Adipocyte (in vitro differentiated cells): ENCODE measurements around the gene CMIP.

ENCODE experiments used
- DNase-seq: peaks from one replicate; pipeline ENCODE4 v3.0.0-alpha.2; 2015; ENCODE audit warnings: low read depth
- H3K27me3 ChIP-seq: replicated peaks from 2 replicates; pipeline ENCODE4 v1.7.0; 2013; ENCODE audit warnings: mild to moderate bottlenecking, low read length, moderate library complexity; ENCODE audit not compliant: control insufficient read depth, insufficient read depth
- H3K36me3 ChIP-seq: 2 replicates; pipeline ENCODE4 v1.7.0; 2013; ENCODE audit warnings: low read length, mild to moderate bottlenecking, moderate library complexity; ENCODE audit not compliant: control insufficient read depth, insufficient read depth, severe bottlenecking
- H3K4me1 ChIP-seq: 2 replicates; pipeline ENCODE4 v1.7.0; 2013; ENCODE audit warnings: mild to moderate bottlenecking, low read length, moderate library complexity; ENCODE audit not compliant: control insufficient read depth, insufficient read depth
- H3K4me3 ChIP-seq: 2 replicates; pipeline ENCODE4 v1.7.0; 2013; ENCODE audit warnings: mild to moderate bottlenecking, low read length, moderate library complexity
- H3K9ac ChIP-seq: 2 replicates; pipeline ENCODE4 v1.7.0; 2013; ENCODE audit warnings: mild to moderate bottlenecking, low read length, moderate library complexity
- H3K9me3 ChIP-seq: 2 replicates; pipeline ENCODE4 v1.7.0; 2013; ENCODE audit warnings: mild to moderate bottlenecking, low read length, moderate library complexity; ENCODE audit not compliant: control insufficient read depth

Gene CMIP

DNA sequence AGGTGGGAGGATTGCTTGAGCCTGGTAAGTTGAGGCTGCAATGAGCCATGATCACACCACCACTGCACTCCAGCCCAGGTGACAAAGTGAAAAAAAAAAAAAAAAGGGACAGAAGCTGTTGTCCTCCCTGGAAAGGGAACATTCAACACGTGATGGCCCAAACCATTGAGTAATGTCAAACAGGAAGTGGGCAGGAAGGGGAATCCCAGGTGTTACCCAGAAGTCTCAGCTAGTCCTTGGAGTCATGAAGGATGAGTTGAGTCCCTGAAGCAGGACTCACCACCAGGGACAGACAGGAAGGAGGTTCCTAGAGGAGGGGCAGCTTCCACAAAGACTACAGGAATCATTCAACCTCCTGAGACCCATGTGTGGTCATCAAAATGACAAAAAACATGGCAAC, 19.8 kb upstream of the CMIP start:
- H3K27me3 ChIP-seq: no peaks in the 10 kb centered on the region
- no peaks in the 10 kb centered on the region for H3K36me3 ChIP-seq
- no peak overlapping the region for H3K4me3 ChIP-seq
- no peak overlapping the region for H3K9ac ChIP-seq
- peaks cover 7% of the 10 kb centered on the region for H3K9me3 ChIP-seq
- no peak for DNase-seq
- peaks cover 6% of the 10 kb centered on the region for H3K4me1 ChIP-seq

DNA sequence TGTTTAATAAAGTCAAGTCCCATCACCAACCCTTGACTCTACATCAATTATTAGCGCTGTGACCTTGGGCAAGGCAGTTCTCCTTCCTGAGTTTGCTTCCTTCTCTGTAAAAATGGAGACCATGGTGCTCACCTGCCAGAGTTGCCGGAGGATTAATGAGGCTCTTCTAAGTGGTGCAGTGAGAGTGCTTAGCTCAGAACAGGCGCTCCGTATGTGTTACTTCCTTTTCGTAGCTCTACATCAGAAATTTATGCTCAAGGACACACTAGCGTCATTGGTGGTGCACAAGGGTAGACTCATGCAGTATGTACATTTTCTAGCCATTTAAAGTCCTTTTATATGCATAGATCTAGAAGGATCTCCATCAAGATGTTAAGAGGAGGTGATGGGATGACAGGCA, 17.4 kb upstream of the CMIP start:
- peaks cover 1% of the 10 kb centered on the region for H3K9me3 ChIP-seq
- DNase-seq: no peak
- no peaks in the 10 kb centered on the region for H3K36me3 ChIP-seq
- no peak overlapping the region for H3K4me3 ChIP-seq
- no peaks in the 10 kb centered on the region for H3K27me3 ChIP-seq
- H3K9ac ChIP-seq: no peak overlapping the region
- peaks cover 16% of the 10 kb centered on the region for H3K4me1 ChIP-seq

DNA sequence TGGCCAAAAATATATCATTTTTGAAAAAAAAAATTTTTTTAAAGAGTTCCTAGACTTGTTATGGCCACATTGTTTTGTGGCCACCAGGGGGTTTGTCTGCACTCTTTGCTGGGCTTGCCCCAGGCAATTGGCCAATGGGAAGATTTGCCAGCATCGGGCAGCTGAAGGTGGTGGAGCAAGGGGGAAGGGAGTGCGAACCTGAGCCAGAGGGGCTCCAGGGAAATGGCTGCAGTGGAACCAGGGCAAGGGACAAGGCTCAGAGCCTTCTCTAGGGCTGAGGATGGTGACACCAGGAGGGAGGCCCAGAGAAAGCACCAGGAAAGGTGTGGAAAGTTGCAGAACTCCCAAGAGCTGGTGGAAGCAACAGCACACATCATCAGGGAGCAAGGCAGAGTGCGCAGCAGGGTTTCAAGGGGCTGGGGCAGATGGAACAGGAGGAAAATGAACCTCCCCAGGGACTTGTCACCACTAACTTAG, 15.5 kb upstream of the CMIP start:
- Histone ChIP-seq H3K9ac (no peak overlapping the region), H3K36me3 (no peaks in the 10 kb centered on the region), H3K4me1 (peaks cover 16% of the 10 kb centered on the region), H3K9me3 (no peaks in the 10 kb centered on the region), H3K27me3 (no peaks in the 10 kb centered on the region), H3K4me3 (no peak overlapping the region)
- no peak for DNase-seq

DNA sequence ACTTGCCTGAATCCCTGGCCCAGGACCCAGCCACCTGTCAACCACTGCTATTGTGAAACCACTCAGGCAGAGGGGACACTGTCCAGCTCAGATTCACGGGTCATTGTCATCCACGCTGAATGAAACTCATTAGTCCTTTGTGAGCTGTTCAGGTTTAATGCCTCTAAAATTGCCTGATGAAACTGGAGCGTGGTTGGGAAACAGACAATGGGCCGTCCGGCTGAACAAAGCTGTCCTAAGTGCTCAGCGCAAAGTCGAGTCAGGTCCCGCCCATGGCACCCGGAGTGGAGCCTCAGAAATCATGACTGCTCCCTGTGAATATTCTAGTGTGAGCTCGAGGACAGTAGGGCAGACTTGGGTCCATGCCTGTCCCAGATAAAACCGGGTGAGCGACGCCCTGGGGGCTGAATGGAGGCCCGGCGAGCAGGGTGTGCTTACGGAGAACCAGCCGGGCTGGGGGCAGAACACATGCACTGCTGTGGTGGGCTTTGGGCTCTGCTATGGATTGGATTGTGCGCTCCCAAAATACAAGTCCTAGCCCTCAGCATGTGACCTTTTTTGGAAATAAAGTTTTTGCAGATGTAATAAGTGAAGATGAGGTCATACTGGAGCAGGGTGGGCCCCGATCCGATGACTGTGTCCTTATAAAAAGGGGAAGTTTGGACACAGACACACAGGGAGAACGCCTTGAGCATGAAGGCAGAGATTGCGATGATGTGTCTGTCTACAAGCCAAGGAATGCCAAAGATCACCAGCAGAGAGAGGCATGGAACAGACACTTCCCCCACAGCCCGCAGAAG, 12.9 kb upstream of the CMIP start:
- Histone ChIP-seq H3K9me3 (no peaks in the 10 kb centered on the region), H3K36me3 (no peaks in the 10 kb centered on the region), H3K9ac (peak overlapping the region; percentile 84), H3K4me1 (peaks cover 29% of the 10 kb centered on the region), H3K4me3 (peak overlapping the region; percentile 42), H3K27me3 (no peaks in the 10 kb centered on the region)
- peak; percentile 62 for DNase-seq

DNA sequence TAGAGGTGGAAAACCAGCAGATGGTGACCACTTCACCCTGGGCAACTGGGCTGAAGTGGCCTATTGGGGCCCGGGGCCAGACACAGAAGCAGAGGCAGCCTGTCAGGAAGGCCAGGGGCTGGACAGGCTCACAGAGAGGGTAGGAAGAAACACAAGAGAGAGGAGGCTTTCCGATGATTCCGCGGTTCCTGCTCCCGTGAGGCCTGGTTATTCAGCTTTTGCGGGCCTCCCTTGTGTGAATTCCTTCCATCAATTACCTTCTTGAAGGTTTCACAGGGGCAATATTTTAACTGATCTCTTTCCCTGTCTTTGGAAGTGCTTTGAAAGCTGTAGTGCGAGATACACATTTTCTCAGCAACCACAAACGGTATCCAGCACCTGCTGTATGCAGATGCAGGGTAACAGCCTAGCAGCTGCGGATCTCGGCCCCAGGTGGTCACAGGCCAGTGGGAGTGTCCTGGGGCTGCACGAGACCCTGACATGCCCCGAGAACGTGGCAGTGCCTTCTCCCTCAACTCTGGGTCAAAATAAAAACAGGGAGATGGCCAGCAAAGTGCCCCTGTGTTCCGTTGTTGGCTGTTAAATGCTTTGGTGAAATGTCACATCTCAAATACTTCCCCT, 11.6 kb upstream of the CMIP start:
- Histone ChIP-seq H3K9me3 (no peaks in the 10 kb centered on the region), H3K4me1 (peaks cover 29% of the 10 kb centered on the region), H3K9ac (no peak overlapping the region), H3K36me3 (no peaks in the 10 kb centered on the region), H3K27me3 (no peaks in the 10 kb centered on the region), H3K4me3 (no peak overlapping the region)
- no peak for DNase-seq

DNA sequence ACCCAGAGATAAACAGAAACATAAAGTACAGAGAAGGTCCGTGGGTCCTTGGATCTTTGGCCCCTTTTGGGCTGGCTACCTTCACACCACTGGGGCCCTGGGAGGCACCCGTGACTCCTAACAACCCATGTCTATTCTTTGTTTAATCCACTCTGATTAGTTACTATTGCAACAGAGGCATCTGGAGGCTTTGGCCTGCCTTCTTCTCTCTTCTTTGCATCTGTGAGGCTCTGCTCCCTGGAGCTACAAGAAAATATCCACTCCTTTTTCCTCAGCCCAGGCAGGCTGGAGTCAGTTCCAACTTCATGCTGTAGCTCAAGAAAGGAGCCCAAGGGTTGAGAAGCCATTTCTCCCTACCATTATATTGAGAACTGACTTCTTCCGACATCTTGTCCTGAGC, 9.5 kb upstream of the CMIP start:
- Histone ChIP-seq H3K36me3 (no peaks in the 10 kb centered on the region), H3K9ac (no peak overlapping the region), H3K27me3 (no peaks in the 10 kb centered on the region), H3K4me3 (no peak overlapping the region), H3K9me3 (no peaks in the 10 kb centered on the region), H3K4me1 (peaks cover 27% of the 10 kb centered on the region)
- DNase-seq: peak; percentile 49

DNA sequence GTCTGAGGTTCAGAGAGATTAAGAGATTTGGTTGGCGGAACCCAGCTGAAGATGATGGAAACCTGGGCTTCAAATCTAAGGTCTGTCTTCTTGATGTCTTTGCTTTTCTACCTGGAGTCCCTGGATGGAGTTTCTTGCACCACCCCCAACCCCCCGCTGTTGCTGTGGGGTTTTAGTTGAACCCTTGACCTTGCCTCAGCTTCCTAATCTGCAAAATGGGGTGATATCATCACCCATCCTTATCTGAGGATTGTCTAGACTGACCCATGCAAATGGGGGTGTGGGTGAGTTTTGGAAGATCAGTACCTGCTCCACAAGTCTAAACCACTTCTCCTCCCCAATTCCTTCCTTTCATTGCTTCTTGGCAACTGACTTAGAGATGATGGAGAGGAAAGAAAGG, 9.0 kb upstream of the CMIP start:
- no peaks in the 10 kb centered on the region for H3K27me3 ChIP-seq
- H3K9ac ChIP-seq: no peak overlapping the region
- H3K36me3 ChIP-seq: no peaks in the 10 kb centered on the region
- H3K4me1 ChIP-seq: peaks cover 28% of the 10 kb centered on the region
- H3K9me3 ChIP-seq: no peaks in the 10 kb centered on the region
- H3K4me3 ChIP-seq: no peak overlapping the region
- no peak for DNase-seq

DNA sequence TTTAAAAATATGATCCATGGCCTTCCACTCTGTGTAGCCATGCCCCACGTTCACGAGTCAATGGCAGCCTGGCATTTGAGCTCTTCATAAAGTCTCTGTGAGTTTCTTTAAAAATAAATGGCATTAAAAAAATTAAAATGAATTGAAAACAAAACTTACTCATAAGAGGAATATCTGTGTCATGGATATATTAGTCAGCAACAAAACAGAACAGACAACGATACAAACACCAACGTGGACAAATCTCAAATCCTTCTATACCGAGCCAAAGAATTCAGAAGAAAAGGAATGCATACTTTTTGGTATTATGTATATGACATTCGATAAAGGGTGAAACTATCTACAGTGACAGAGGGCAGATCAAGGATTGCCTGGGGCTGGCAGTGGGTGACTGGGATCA, 8.2 kb upstream of the CMIP start:
- Histone ChIP-seq H3K9ac (no peak overlapping the region), H3K4me1 (peaks cover 24% of the 10 kb centered on the region), H3K4me3 (no peak overlapping the region), H3K27me3 (no peaks in the 10 kb centered on the region), H3K9me3 (no peaks in the 10 kb centered on the region), H3K36me3 (no peaks in the 10 kb centered on the region)
- DNase-seq: no peak

DNA sequence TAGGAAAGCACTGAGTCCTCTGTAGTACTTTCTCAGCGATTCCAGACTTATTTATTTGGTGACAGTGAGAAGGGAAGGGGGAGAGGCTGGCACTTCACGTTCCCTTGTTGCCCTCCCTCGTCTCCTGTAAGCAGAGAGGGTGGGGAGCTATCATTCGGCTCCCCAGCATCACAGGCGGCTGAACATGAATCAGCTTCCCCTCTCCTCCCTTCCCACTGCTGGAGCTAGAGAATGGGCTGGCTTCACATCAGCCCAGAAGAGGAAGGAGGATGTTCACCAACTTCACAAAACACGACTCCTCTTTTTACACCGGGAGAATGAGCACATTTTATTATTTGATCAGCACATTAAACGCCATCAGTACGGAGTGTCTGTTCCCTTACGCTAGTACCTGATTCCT, 6.7 kb upstream of the CMIP start:
- H3K9me3 ChIP-seq: no peaks in the 10 kb centered on the region
- H3K9ac ChIP-seq: no peak overlapping the region
- peaks cover 18% of the 10 kb centered on the region for H3K4me1 ChIP-seq
- DNase-seq: no peak
- H3K27me3 ChIP-seq: no peaks in the 10 kb centered on the region
- H3K4me3 ChIP-seq: no peak overlapping the region
- H3K36me3 ChIP-seq: no peaks in the 10 kb centered on the region

DNA sequence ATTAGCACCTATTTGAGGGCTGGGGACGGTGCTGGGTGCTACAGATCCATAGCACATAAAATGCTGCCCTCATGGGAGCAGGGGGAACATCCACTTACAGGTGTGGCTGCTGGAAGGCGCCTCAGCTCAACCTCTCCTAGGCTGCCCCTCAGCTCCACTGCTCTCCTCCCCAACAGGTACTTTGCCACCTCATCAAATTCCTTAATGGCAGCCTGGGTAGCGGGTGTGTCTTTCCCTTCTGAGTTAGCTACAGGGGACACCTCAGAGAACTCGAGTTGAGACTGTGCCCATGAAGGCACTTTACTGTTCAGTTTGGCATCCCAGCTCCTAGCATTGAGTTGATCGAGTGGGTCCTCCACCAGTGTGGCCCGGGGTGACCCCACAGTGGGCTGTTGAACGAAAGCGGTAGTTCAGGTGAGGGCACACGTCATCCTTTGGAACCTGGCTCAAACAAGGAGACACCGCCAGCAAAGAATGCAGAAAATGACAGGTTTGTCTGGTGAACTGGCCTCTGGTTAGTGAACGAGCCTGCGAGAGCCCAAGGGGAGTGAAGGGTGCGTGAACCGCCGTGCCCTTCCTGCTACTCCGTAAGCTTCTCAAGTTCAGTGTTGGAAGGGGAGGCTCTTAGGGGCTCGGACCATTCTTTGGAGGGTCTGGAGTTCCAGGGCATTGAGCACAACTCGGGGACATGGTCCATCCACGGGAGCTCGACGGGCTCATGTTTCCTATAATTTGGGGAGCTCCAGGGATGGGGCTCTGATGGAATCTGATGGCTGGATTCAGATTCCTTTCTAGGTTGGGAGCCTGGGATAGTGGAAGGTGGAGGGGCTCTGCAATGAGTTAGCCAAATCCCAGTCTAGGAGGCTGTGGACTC, 3.5 kb upstream of the CMIP start:
- H3K9ac ChIP-seq: no peak overlapping the region
- H3K27me3 ChIP-seq: no peaks in the 10 kb centered on the region
- H3K4me1 ChIP-seq: peaks cover 8% of the 10 kb centered on the region
- H3K36me3 ChIP-seq: no peaks in the 10 kb centered on the region
- H3K9me3 ChIP-seq: no peaks in the 10 kb centered on the region
- DNase-seq: no peak
- no peak overlapping the region for H3K4me3 ChIP-seq

DNA sequence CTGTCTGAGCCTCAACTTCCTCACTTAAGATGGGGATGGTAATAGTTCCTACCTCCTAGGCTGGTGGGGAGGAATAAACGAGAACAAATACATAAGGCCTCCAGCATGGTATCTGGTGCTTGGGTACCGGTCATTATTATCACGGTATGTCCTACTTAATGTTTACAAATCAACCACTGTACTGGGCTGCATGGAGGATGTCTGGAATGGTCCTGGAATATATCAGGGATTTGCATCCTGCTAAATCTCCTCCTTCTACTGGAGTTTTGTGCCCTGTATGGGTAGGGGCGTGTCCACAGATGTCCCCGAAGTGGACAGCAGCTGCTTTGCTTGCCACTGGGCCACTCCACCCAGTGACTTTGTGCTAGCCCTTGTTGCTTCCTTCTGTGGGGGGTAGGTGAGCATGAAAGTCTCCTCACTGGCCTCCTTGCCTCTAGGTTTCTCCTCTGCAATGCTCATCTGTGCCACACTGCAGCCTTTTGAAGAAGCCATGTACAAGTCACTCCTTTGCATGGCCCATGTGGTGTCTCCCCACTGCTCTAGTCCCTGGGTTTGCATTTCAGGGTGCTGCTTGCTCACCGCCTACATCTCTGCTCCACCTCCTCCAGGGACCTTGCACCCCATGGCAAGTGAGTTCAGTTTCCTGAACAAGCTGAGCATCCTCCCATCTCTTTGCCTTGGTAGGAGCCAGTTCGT, 2.2 kb upstream of the CMIP start:
- DNase-seq: no peak
- H3K4me1 ChIP-seq: peaks cover 19% of the 10 kb centered on the region
- H3K27me3 ChIP-seq: no peaks in the 10 kb centered on the region
- no peak overlapping the region for H3K4me3 ChIP-seq
- H3K9me3 ChIP-seq: no peaks in the 10 kb centered on the region
- H3K36me3 ChIP-seq: no peaks in the 10 kb centered on the region
- no peak overlapping the region for H3K9ac ChIP-seq
